ENCODE measurements around the gene TBC1D16. TPM values are rescaled to one million over a fixed set of nuclear protein-coding genes. Genes with fewer than 3 reads are reported as not detected.

Gene TBC1D16
- total and polyA plus RNA-seq, 8 donors = 17.3 to 49.1 (median 31.3) TPM

DNA sequence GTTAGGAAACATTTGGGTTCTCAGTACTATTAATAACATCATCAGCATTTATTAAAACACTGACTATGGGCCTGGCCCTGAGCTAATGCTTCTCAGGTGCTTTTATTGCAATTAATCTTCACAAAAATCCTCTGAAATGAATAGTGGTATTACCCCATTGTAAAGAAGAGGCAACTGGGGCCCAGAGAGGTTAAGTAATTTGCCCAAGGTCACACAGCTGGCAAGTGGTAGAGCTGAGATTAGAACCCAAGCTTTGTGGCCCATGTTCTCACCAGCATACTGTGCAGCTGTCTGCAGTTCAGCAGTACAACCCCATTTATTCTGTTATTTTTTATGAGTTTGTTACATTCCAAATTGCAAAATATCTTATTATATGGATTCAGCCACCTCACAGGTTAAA, 82.3 kb downstream of the TBC1D16 start:
- Histone ChIP-seq H3K9me3 (no peaks in the 10 kb centered on the region), H3K4me3 (no peak overlapping the region), H3K36me3 (peaks cover 0 to 21% of the 10 kb centered on the region in 2 donors), H3K27me3 (no peaks in the 10 kb centered on the region), H3K27ac (no peak overlapping the region), H3K4me1 (peaks cover 8 to 21% of the 10 kb centered on the region in 2 donors)
- TF ChIP-seq, protein P1, sequence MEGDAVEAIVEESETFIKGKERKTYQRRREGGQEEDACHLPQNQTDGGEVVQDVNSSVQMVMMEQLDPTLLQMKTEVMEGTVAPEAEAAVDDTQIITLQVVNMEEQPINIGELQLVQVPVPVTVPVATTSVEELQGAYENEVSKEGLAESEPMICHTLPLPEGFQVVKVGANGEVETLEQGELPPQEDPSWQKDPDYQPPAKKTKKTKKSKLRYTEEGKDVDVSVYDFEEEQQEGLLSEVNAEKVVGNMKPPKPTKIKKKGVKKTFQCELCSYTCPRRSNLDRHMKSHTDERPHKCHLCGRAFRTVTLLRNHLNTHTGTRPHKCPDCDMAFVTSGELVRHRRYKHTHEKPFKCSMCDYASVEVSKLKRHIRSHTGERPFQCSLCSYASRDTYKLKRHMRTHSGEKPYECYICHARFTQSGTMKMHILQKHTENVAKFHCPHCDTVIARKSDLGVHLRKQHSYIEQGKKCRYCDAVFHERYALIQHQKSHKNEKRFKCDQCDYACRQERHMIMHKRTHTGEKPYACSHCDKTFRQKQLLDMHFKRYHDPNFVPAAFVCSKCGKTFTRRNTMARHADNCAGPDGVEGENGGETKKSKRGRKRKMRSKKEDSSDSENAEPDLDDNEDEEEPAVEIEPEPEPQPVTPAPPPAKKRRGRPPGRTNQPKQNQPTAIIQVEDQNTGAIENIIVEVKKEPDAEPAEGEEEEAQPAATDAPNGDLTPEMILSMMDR (IDR thresholded peaks at IDR 0.05) = no peak
- DNase-seq (no peak), ATAC-seq (no peak)
- intact Hi-C loops (cut with DNase I) = no loop called here

DNA sequence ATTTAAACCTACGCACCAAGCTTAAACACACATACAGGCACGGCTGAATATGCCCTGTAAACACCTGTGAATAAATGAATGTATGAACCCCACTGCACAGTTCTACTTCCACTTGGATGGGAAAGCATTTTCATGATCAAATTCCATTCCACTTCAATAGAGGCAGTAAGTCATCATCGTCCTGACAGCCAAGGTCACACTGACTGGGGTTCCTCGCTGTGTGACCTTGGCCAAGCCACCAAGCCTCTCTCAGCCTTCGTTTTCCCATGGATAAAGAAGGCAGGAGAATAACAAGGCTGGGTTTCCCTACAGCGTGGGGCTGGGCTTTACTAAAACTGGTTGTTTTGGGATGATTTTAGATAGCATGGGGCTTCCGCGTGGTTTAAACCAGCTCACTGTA, 82.8 kb downstream of the TBC1D16 start:
- peaks cover 0 to 24% of the 10 kb centered on the region in 2 donors for H3K36me3 ChIP-seq
- H3K4me1 ChIP-seq = peaks cover 8 to 21% of the 10 kb centered on the region in 2 donors
- H3K9me3 ChIP-seq = no peaks in the 10 kb centered on the region
- intact Hi-C loops (cut with DNase I) = no loop called here
- H3K27me3 ChIP-seq = no peaks in the 10 kb centered on the region
- no peak overlapping the region for H3K27ac ChIP-seq
- ATAC-seq (no peak), DNase-seq (no peak)
- TF ChIP-seq, protein P1 (IDR thresholded peaks at IDR 0.05) = no peak
- H3K4me3 ChIP-seq = no peak overlapping the region

DNA sequence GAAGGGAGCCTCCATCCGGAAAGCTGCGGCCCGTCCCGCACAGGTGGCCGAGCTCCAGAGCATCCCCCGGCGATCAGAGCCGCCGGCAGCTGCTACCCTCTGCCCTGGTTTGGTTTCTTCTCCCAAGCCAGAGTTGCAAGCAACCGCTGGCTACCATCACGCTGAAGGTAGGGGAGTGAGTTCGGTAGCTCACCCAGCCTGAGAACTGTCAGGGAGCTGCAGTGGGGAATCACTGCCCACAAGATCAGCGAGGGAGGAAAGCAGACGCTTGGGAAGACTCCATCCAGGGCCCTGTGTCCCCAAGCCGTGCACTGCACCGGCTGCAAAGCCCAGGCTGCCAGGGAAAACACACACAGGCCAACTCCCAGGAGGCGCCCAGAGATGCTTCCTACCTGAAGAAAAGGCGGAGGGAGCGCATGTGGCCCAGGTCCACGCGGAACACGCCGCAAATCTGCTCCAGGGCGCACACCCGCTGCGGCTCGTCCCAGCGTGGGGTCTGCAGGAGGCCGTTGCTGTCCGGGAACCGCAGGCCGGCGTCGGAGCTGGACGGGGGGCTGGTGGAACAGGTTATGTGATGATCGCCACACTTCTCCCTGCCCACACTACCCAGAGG, 83.3 kb downstream of the TBC1D16 start:
- no peak for ATAC-seq
- no peaks in the 10 kb centered on the region for H3K27me3 ChIP-seq
- TF ChIP-seq, protein P1 (IDR thresholded peaks at IDR 0.05) = no peak
- peaks cover 0 to 28% of the 10 kb centered on the region in 2 donors for H3K36me3 ChIP-seq
- H3K4me1 ChIP-seq = peaks cover 8 to 21% of the 10 kb centered on the region in 2 donors
- H3K4me3 ChIP-seq = no peak overlapping the region
- intact Hi-C loops (cut with DNase I) = no loop called here
- no peaks in the 10 kb centered on the region for H3K9me3 ChIP-seq
- peak in 1 of 4 donors; percentile 65 for DNase-seq
- peak overlapping the region in 1 of 2 donors; percentile 77 for H3K27ac ChIP-seq

DNA sequence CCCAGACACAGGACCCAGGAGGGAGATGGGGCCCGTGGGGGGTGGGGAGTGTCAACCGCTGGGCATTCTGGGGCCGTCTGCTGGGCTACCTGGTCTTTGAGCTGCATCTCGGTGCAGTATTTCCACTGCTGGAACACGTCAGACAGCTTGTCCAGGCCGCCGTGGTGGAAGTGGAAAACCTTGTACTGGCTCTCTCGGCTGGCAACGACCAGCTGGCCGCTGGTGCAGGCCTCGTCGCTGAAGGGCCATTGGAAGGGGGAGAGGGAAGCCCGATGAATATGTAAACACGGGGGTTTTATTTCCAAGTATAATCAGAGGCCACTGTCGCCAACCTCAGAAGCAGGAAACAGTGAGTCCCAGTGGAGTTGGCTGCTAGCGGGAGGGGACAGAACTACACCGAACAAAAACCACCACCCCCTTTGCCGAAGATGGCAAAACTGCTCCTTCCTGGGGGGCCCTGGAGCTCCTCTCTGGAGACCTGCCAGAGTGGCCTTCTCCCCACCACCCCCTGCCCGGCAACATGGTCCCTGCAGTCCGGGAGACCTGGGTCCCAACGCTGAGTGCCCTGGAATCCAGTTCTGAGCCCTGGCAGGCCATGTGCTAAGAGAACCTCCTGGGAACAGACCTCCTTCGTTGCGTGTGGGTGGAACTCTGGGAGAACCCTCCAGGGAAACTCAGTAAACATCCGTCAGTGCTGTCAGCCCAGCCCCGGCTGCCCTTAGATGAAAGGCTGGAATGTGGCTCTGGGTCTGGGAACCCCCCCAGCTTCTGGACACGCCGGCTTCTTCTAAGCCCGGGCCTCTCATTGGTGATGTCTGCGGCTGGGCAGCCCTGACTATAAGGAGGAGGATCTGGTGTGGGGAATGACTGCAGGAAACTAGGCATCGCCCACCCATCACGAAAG, 84.1 kb downstream of the TBC1D16 start:
- H3K4me1 ChIP-seq = peaks cover 8 to 21% of the 10 kb centered on the region in 2 donors
- TF ChIP-seq, protein P1 (IDR thresholded peaks at IDR 0.05) = no peak
- peaks cover 0 to 36% of the 10 kb centered on the region in 2 donors for H3K36me3 ChIP-seq
- H3K9me3 ChIP-seq = no peaks in the 10 kb centered on the region
- intact Hi-C loops (cut with DNase I) = no loop called here
- no peaks in the 10 kb centered on the region for H3K27me3 ChIP-seq
- ATAC-seq = peak; percentile 89
- DNase-seq = peak; percentile 59 to 83 (median 74)
- H3K27ac ChIP-seq = peak overlapping the region; percentile 43 to 77
- H3K4me3 ChIP-seq = no peak overlapping the region

DNA sequence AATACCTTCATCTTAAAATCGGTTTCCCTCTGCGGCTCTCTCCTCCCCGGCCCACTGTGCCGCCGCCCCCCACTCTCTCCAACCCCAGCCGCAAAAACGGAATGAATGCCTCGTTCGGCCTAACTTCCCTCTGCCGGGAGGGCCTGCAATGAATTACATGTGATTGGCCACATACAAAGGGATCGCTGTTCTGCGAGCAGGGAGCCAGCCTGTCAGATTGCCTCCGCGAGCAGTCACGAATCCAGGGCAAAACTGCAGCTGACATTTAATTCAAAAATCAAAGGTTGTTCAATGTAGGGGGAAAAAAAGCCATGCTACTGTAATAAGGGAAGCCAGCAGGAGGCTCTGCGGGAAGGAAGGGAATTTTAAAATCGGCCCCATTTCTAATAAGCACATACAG, 84.9 kb downstream of the TBC1D16 start:
- peak overlapping the region; percentile 43 to 77 for H3K27ac ChIP-seq
- no peak overlapping the region for H3K4me3 ChIP-seq
- intact Hi-C loops (cut with DNase I) = no loop called here
- DNase-seq = no peak
- H3K36me3 ChIP-seq = peaks cover 0 to 38% of the 10 kb centered on the region in 2 donors
- TF ChIP-seq, protein P1 (IDR thresholded peaks at IDR 0.05) = no peak
- H3K4me1 ChIP-seq = peaks cover 8 to 21% of the 10 kb centered on the region in 2 donors
- no peaks in the 10 kb centered on the region for H3K9me3 ChIP-seq
- H3K27me3 ChIP-seq = no peaks in the 10 kb centered on the region
- no peak for ATAC-seq
